EH (cell line): ENCODE measurements around the gene ACLY.
"Not testable (repeated sequence)": the region's sequence is repeated elsewhere in the genome, so short reads cannot be mapped to it uniquely, and the experiment has no call there.

Source experiments
- DNase-seq: peaks from one replicate; pipeline ENCODE4 v3.0.0-alpha.2; 2015; ENCODE audit warnings: low read depth

Gene ACLY

DNA sequence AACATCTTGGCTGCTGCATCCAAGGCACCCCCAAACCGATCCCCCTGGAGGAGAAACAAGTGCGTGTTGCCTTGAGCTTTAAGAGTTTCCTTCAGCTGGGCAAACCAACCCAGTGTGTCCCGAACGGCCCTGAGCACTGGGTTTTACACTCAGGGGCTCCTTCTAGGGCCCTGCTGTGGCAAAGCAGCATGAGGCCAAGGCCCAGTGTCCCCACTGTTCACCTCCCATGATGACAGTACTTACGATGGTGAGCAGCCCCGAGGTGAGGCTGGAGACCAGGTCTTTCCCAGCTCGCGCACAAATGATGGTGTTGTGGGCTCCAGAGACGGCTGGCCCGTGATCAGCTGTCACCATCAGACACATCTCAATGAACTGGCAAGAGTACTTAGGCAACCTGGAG lies 47.0 kb downstream of the ACLY start:
- DNase-seq, result no peak

DNA sequence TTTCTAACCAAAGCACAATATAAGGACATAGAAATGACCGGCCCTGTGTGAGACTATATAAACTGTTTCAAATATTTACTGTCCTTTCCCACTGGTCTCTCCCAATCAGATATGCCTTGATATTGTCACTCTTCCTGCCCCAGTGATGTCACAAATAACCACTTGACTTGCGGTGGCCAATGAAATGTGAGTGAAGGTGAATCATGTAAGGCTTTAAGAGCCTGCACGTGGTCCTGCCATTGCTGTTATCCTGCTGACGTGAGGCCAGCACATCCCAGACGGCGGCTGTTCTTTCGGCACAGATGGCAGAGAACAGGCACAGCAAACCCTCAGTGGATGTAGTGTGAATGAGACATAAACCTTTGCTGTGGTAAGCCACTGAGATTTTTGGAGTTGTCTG lies 48.1 kb downstream of the ACLY start:
- DNase-seq, result no peak

DNA sequence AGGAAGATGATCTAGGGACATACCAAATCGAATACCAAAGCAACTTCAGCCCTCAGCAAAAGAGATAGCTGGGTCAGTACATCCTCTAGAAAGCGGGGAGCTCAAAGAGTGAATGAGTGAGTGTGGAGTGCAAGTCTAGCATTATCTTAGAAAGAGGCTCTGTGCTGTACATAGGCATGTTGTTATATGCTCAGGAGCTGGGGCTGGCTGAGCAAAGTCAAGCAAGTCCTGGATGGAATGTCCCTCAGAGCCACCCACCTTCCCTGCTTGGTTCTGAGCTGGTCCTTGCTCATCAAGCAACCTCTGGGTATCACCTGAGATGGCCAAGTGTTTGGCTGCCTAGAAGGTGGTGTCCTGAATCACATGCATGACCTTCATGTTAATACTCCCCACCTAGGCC lies 48.7 kb downstream of the ACLY start:
- DNase-seq, result no peak

DNA sequence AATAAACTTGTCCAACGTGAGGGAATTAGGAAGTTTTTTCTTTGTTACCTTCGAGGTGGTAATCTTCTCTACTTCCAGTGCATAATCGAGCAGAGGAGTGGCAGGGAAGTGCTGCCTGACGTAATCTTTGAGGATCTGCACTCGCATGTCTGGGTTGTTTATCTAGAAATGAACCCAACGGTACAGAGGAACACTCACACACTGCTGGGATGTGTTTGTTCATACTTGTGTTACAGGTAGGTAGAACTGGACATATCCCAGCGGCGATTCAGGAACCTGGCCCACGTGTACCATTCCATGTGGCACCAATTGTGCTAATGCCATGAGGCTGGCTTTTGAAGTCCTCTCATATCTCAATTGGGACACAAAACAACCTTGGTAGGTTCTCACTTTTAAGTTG lies 49.3 kb downstream of the ACLY start:
- DNase-seq, result no peak

DNA sequence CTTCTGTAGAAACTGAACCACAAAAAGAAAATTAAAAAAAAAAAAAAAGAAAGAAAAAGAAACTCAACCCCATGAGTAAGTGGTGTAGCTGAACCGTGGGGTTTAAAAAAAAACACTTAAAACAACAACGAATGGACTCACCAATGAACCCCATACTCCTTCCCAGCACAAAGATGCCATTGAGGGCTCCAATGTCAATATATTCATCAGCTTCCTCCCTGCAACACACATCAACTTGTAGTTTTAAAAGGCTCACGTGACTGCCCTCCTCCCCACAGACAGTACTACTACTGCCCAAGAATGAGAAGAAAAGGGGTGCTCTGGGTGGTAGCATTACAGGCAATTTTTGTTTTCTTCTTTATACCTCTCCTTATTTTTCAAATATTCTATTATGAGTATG lies 50.2 kb downstream of the ACLY start:
- DNase-seq, result no peak

DNA sequence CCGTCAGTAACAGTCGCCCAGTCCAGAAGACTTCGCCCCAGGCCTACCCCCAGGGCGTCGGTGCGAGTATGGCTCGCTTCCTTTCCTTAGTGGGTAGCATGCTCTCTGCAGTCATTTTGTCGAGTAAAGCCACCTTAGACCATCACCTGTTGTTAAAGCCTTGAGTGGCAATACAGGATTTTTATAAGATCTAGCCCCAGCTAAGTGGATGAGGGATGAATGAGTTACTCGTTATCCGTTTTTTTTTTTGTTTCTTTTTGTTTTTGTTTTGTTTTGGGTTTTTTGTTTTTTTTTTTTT lies 53.2 kb downstream of the ACLY start:
- no peak for DNase-seq

DNA sequence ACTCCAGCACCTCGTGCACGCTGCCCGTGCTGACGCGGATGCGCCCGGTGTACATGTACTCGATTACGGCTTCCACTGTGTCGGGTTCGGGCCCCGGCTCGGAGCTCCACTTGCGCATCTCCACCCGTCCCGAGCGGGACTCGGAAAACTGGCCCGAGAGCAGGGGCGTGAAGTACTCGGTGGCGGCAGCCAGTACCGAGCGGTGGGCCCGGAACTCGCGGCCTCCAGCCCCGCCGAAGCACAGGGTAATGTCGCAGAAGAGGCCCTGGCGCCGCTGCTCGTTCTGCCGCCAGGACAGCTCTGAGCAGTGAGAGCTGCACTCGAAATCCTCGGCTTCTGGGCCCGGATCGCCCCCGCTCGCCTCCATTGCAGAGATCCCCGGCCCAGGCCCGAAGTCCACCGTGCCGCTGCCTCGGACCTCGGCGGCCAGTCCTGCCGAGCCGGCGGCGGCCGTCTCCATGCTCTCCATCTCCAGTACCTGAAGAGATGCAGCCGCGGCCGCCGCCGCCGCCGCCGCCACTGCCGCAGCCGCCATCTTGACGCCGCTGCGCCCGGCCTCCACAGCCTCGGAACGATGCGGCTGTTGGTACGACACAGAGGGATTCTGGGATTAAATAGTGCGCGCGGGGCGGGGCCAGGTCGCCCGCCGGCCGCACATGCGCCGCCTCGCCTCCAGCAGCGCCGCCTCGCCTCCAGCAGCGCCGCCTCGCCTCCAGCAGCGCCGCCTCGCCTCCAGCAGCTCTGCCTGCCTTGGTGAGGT lies 53.7 kb downstream of the ACLY start, which contains the start of gene KLHL11:
KLHL11 (minus strand) TSS at position 588 of the 760 bp plus-strand sequence; CDS start at position 535, 53 bp downstream.
- peak; percentile 91 for DNase-seq

DNA sequence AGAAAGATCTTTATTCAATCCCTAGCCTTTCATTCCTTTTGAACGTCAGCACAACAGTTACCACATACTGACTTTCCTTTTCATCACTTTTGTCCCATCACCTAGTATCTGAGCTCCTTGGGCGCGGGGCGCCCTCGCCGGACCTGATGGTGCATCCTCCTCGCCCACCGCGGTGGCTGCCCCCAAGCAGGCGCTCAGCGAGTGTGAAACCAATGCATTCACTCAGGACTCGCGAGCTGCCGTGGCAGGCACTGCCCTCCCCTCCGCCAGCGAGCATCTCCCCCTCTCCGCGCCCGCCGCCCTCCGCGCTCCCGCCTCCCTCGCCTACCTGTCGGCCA lies 54.3 kb downstream of the ACLY start:
- peak; percentile 9 for DNase-seq

DNA sequence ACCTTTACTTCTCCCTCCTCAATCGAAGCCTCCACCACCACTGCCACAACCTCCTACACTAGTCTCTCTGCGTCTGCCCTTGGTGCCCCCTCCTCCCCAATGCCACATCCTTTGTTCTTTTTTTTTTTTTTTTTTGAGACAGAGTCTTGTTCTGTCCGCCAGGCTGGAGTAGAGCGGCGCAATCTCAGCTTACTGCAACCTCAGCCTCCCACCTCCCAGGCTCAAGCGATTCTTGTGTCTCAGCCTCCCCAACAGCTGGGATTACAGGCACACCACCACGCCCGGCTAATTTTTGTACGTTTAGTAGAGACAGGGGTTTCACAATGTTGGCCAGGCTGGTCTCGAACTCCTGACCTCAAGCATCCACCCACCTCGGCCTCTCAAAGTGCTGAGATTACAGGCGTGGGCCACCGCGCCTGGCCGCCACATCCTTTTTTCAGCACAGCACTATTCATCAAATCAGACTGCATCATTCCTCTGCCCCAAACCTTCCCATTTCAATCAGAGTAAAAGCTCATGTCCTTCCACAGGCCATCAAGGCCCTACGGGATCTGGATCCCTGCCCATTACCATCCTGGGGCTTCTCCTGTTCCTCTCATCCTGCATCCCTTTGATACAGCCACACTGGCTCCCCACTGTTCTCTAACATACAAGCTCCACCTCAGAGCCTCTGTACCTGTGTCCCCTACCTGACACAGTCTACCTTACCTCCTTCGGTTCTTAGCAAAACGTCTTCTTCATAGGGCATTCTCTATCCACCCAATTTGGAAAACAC lies 55.5 kb downstream of the ACLY start:
- DNase-seq, result peak; percentile 13

DNA sequence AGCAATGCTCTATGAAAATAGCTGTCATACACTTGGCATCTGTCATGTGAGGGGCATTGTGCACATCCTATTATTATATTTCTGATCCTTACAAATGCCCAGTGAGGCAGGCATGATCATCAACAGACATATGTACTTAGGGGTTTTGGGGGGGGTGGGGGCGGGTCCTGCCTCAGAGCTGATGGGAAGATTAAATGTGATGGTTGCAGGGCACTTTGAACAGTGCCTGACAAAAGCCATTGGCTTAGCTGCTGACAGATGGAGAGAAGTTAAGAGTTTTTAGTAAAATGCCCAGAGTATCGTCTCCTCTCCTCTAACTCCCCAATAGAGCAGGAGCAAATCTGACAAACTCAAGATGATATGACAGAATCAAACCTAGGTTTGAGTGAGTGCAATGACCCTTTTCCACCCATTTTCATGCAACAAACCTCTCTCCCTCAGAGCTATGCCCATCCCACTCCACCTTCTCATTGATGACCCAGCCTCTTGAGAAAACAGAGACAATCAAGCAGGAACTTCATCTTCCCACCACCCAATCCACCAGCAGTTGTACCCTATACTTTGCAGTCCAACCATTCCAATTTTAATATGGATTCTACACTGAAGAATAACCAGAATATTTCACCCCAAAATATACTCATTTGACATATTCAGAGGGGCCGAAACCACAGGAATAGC lies 58.4 kb downstream of the ACLY start:
- DNase-seq, result no peak

DNA sequence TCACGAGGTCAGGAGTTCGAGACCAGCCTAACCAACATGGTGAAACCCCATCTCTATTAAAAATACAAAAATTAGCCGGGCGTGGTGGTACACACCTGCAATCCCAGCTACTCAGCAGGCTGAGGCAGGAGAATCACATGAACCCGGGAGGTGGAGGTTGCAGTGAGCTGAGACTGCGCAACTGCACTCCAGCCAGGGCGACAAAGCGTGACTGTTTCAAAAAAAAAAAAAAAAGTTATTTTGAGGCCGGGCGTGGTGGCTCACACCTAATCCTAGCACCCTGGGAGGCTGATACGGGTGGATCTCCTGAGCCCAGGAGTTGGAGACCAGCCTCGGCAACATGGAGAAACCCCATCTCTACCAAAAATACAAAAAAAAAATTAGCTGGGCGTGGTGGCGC lies 67.4 kb downstream of the ACLY start:
- DNase-seq, result not testable (repeated sequence)

DNA sequence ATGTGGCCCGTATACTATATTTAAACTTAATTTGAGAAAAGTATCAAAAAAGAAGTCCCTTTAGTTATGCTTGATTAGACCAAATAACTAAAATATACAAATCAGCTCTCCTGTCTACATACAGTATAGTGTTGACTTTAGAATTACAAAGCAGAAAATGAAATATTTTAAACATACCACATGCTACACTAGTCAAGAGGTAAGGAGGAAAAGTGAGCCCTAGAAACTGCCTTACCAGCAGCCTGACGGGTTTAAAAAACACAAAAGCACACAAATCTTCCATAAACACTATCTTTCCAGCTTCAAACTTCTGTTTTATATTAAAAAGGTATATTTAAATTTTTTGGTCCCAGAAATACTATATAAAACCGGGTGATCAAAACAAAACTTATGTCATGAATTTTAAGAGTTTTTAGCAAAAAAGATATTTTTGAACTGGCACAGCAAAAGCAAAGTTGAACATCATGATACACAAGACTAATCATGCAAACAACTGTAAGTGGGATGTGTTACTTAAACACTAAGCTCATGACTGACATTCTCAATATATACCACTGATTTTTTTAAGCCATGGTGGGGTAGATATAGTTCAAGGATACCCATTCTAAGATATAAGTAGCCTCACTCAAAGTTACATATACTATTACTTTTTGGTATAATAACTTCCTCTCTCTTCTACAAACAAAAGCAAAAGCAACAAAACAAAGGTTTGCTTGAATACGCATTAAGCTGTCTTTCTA lies 69.3 kb downstream of the ACLY start:
- no peak for DNase-seq

DNA sequence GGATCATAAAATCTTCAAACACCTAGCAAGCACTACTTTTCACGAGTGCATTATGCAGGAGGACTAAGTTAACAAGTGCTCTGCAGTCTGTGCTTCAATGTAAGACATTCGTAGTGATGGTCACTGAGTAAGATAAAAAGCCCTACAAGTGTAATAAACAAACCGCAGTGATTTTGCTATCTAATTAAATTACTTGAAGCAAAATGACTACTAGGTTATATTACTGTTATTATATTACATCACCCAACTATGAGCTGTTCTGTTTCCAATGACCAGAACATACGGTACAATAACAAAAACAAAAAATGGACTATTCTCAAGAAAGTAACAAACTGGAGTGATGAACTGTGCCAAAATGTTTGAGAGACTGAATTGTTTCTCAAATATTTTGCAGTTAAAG lies 70.0 kb downstream of the ACLY start:
- peak; percentile 44 for DNase-seq

DNA sequence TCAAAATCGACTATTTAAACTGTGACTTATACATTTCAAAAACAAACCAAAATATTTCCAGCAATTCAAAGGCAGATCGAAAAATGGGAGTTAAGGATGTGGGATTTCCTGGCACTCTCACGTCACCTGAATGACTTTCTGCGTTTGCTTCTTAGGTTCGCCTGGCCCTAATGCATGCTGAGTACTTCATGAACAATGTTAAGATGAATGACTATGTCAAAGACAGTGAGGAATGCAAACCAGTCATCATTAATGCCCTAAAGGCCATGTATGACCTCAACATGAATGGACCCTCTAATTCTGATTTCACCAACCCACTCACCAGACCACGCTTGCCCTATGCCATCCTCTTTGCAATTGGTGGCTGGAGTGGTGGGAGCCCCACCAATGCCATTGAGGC lies 73.8 kb downstream of the ACLY start:
- peak; percentile 35 for DNase-seq

DNA sequence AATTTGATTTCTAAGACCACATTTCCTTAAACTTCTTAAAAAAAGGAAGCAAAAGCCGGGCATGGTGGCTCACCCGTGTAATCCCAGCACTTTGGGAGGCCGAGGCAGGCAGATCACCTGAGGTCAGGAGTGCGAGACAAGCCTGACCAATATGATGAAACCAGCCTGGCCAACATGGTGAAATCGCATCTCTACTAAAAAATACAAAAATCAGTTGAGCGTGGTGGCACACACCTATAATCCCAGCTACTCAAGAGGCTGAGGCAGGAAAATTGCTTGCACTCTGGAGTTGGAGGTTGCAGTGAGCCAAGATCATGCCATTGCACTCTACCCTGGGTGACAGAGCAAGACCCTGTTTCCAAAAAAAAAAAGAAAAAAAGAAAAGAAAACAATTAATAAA lies 78.0 kb downstream of the ACLY start:
- DNase-seq, result not testable (repeated sequence)

DNA sequence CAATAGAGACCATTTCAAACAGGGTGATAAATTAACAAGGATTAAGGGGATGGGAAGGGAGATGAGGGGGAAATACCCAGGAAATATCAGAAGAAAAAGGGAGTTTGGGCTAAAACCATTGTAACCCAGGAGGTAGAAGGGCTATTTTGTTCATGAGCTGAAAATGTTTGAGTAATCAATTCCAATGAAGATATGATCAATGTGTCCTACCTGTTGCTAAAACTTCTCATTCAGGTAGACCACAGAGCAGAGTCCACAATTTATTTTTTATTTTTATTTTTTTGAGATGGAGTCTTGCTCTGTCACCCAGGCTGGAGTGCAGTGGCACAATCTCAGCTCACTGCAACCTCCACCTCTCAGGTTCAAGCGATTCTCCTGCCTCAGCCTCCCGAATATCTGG lies 79.3 kb downstream of the ACLY start:
- DNase-seq, result not testable (repeated sequence)

DNA sequence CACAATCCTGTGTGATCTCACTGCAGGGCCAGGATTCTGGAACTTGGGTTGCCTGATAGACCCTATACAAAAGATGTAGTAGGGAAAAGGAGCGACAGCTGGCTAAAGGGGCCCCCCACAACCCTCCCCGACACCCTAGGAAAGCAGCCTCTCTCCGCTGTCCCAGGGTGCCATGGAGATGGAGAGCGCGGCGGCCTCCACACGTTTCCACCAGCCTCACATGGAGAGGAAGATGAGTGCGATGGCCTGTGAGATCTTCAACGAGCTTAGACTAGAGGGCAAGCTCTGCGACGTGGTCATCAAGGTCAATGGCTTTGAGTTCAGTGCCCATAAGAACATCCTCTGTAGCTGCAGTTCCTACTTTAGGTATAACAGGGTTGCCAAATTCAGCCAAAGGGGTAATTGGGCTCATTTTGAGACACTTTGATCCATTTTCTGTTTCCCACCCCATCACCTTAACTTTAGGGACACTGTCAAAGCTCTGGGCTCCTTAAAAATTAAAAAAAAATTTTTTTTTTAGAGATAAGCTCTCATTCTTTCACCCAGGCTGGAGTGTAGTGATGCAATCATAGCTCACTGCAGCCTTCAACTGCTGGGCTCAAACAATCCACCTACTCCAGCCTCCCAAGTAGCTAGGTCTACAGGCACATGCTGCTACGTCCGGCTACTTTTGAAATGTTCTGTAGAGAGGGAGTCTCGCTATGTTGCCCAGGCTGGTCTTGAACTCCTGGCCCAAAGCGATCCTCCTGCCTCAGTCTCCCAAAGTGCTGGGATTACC lies 80.8 kb downstream of the ACLY start, which contains the start of gene KLHL10:
KLHL10 (plus strand) TSS at position 65 of the 778 bp plus-strand sequence; CDS start at position 173, 108 bp downstream.
- DNase-seq, result no peak

DNA sequence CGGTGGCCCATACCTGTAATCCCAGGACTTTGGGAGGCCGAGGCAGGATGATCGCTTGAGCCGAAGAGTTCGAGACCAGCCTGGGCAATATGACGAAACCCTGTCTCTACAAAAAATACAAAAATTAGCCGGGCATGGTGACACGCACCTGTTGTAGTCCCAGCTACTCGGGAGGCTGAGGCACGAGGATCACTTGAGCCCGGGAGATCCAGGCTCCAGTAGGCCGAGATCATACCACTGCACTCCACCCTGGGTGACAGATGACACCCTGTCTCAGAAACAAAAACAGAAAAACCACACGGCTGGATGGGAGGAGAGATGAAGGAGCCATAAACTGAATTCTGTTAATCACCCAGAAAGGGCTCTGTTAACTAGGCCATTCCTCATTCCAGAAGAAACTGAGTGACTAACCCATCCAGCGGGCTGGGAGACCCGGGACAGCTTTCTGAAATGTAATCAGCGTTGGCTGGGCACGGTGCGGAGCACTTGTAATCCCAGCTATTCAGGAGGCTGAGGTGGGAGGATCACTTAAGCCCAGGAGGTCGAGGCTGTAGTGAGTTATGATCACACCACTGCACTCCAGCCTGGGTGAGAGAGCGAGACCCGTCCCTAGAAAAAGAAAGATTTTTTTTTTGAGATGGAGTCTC lies 82.1 kb downstream of the ACLY start:
- DNase-seq, result peak; percentile 30

DNA sequence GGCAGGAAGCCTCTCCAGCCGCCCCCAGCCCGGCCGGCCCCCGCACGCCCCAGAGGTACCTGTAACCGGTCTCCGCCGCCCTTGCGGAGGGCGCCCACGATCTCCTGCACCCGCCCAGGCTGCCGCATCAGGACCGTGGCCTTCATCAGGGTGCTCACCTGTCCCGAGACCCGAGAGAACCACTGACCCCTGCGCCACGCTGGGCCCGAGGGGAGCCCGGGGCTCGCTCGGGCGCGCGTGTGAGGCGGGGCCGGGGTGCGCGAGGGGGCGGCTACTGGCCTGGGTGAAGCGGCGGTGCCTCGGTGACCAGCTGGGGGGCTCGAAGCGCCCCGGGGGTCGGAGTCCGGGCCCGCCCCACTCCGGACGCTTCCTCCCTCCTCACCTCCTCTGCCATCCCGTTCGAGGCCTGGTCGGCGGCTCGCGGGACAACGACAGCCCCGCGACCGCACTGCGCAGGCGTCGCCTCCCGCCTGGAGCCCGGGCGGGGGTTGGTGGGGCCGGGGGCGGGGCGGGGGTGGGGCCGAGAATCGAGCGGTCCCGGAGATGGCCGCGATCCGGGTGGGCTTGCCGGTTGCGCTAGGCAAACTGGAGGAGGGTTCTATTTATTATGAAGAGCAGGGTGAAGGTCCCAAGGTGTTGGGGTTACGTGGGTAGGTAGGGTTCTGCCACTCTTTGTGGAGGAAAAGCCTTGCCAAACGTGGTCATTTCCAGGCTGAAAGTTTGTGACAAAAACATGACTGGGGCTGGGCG lies 82.8 kb downstream of the ACLY start, which contains the start of gene NT5C3B:
NT5C3B (minus strand) TSS at position 433 of the 750 bp plus-strand sequence; CDS start at position 394, 39 bp downstream.
- DNase-seq, result peak; percentile 73

DNA sequence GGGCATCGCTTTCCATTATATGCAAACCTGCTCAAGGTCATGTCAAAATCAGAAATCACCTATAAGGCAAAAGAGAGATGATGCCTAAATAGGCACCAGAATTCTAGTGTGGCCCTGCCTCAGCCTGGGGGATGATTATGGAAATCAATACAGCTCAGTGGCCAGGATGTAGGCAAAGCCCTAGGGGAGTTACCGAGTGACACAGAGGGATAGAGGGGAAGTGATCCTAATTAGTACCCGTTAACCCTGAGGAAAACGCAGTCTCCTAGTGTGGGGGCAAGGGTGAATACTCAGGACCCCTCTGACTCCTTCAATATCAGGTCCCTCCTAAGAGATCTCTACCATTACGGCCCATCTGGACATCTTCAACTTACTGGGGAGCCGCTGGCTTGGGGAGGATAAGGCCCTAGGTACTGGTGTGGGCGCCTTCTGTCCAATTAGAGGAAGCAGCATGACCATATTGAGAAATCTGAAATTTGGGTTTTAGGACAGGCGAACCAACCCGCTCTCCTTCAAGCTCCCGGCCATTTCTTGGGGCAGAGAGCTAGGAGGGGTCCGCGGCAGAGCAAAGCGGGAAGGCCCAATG lies 83.4 kb downstream of the ACLY start:
- DNase-seq, result peak; percentile 40
